Measurements from ENCODE around the gene TLK2.
"Not testable (repeated sequence)": the region's sequence is repeated elsewhere in the genome, so short reads cannot be mapped to it uniquely, and the experiment has no call there.

The TLK2 gene

GRCh38 chr17:62565817-62566216, 87.2 kb downstream of the TLK2 start:
- no peak for DNase-seq

- DNase-seq, result no peak
These were observed 88.5 kb downstream of the TLK2 start for GRCh38 chr17:62566996-62567578.

DNA sequence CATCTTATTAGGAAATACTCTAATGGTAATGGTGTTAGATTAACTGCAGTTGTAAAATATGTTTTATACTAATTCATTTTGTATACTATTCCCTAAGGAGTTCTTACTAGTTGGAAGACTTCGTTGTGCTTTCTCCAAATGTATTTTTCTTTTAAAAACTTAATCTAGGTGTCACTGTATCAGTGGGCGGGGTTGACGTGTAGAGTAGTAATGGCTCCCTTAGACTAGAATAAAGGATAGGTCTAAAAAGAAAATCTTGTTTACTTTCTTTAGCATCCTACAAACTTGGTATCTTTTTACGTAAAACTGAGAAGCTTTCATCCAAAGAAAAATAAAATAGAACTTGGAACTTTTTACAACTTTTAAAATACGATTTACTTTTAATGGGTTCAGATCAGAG, 93.9 kb downstream of the TLK2 start:
- no peak for DNase-seq

- DNase-seq, result no peak
These were observed 94.3 kb downstream of the TLK2 start for GRCh38 chr17:62572888-62573401.

- no peak for DNase-seq
These were observed 95.0 kb downstream of the TLK2 start for GRCh38 chr17:62573480-62574117.

GRCh38 chr17:62576382-62576781, 97.8 kb downstream of the TLK2 start:
- no peak for DNase-seq

DNA sequence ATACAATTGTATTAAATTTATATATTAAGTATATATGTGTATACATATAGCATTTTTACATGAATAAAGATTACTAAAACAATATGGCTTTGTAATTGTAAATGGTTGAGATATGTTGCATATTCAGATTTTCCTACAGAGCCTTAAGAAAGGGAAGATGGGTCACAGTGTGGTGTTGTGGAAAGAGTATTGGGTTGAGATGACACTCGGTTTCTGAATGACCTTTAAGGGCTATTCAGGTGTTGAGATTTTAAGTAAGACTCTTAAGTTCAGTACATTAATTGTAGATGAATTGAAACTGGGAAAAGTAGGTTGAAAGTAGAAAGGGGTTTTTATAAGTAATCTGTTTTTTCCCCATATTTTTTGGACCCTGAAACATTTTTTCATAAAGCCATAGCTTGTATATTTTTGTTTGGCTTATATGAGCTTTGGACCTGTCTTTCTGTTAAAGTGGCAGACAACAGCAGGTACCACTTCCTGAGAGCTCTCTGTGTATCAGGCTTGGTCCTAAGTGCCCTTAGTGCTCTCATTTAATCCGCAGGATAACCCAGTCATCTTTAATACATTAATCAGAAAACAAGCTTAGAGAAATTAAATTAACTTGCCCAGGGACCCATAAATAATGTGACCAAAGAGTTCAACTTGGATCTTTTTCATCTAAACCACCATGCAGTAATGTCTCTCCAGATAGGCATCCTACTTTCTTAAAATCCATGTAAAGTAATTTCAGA, 100.3 kb downstream of the TLK2 start:
- no peak for DNase-seq

GRCh38 chr17:62580947-62581346, 102.3 kb downstream of the TLK2 start:
- no peak for DNase-seq

DNA sequence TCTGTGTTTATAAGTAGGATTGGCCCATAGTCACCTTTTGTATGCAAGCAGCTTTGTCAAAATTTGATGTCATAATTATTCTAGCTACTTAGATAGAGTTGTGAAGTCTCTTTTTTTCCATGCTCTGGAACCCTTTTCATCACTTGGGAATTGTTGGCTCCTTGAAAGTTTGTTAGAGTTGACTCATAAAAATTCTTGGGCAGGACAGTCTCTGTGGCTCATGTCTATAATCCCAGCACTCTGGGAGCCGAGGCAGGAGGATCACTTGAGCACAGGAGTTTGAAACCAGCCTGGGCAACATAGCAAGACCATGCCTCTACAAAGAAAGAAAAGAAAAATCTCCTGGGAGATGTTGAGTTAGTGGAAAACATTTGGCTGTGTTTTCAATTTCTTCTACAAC, 103.1 kb downstream of the TLK2 start:
- no peak for DNase-seq

DNA sequence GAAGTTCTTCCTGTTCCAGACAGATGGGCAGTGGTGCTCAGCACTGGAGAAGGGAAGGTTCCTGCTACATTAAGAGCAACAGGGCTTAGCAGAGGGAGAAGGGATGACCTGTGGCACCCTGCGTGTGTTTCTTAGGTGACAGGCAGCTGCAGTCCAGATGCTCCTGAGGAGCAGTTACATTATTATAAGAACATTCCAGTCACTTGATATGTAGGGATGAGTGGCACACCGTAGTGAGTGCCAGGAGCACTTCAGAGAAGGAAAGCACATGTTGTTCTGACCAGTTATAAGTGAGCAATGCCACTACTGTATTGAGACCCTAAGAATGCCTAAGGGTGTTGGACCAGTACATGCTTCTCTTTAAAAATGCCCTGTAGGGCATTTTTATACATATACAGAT, 108.9 kb downstream of the TLK2 start:
- DNase-seq, result no peak

DNA sequence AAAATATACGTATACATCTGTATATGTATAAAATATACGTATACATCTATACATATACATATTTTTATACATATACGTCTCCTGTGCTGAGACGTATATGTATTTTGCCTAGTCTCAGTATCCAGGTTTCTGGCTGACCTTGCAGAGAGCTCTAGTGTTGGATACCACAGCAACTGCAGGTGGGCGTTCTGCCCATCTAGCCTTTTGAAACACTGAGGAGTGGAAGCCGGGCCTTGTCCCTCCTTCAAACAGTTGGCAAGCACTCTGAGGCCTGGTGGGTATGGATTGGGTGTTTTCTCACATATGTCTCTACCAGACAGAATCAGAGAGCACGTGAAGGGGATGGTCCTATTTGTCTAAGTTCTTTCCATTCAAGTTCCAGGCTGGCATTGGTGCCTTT, 109.5 kb downstream of the TLK2 start:
- DNase-seq, result no peak

- no peak for DNase-seq
These were observed 112.7 kb downstream of the TLK2 start for GRCh38 chr17:62591333-62591732.

DNA sequence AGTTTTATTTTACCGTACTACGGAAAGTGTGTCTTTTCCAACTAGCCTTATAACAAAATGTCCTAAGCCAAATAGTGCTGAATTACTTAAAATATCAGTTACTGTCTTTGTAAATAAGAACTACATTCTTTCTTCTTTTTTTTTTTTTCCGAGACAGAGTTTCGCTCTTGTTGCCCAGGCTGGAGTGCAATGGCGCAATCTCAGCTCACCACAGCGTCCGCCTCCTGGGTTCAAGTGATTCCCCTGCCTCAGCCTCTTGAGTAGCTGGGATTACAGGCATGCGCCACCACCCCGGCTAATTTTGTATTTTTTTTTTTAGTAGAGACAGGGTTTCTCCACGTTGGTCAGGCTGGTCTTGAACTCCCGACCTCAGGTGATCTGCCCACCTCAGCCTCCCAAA, 113.2 kb downstream of the TLK2 start:
- DNase-seq, result not testable (repeated sequence)

GRCh38 chr17:62592341-62593099, 113.9 kb downstream of the TLK2 start:
- no peak for DNase-seq

DNA sequence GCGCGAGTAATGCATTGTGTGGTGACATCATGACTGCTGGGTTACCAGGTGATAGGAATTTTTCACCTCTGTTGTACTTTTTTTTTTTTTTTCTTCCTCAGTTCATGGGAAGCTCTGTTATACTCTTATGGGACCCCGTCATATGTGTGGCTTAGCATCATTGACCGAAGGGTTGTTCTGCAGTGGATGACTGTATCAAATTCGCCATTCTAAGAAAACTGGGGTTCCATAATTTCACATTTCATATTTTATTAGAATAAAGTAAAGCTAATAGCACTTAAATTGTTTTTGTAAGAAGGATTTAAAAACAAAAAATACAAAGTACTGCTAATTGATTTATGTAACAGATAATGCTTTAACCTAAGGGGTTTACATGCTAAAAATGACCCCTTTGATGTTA, 116.9 kb downstream of the TLK2 start:
- no peak for DNase-seq

DNA sequence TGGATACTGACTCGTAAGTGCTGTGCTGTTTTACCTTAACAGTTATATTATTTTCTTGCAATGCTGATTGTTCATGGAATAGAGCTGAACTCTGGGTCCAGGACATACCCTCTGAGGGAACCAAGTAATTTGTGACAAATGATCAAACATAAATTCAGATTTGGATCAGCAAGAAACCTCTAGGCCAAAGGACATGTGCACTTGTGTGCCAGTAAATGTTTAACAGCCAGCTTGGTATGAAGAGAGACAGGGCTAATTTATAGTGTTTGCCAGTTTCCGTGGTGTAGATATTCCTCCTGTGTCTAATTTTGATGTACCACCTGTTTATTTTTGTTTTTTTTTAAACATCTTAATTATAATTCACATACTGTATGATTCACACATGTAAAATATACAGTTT, 118.0 kb downstream of the TLK2 start:
- no peak for DNase-seq

- DNase-seq, result no peak
These were observed 118.5 kb downstream of the TLK2 start for GRCh38 chr17:62597150-62597549.

GRCh38 chr17:62597920-62598319, 119.3 kb downstream of the TLK2 start:
- DNase-seq, result no peak

- DNase-seq, result no peak
These were observed 121.5 kb downstream of the TLK2 start for GRCh38 chr17:62599964-62600657.

GRCh38 chr17:62600805-62601204, 122.2 kb downstream of the TLK2 start:
- no peak for DNase-seq

DNA sequence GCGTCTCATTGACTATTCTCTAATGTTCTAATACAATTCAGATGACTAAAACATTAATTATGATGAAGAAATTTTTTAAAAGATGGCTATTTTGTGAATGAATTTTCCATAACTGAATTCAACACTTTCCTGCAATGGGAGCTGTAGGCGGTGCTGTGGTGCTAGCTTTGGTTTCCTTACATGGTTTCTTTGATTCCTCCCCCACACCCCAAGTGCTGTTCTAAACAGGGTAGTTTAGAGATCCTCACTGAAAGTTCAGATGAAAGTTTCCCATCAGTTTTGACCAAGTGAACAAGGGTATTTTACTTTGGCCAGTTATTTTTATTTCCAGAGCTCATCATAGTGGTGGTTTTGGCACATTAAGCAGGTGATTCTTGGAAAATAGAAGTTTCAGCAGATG, 122.8 kb downstream of the TLK2 start:
- DNase-seq, result no peak

GRCh38 chr17:62603783-62604182, 125.2 kb downstream of the TLK2 start:
- DNase-seq, result not testable (repeated sequence)

DNA sequence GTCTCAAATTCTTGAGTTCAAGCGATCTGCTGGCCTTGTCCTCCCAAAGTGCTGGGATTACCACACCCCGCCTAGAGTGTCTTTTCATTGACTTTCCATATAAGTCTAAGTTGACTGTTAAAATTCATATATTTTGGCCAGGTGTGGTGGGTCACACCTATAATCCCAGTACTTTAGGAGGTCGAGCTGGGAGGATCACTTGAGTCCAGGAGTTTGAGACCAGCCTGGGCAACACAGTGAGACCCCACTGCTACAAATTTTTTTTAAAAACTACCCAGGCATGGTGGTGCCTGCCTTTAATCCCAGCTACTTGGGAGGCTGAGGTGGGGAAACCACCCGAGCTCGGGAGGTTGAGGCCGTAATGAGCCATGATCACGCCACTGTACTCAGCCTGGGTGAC, 127.0 kb downstream of the TLK2 start:
- DNase-seq, result no peak
